KOPT-K1 (cell line): Measurements from ENCODE around the gene HRCT1.

Source experiments
- H3K27ac ChIP-seq: fragments of 200-600 bp; sonication (generic); 2 replicates; pipeline ENCODE4 v1.5.1; 2016; ENCODE audit warnings: antibody characterized with exemption, mild to moderate bottlenecking, low read depth, low read length; ENCODE audit not compliant: poor library complexity, severe bottlenecking
- H3K36me3 ChIP-seq: fragments of 200-600 bp; sonication (generic); 2 replicates; pipeline ENCODE4 v1.5.1; 2017; ENCODE audit warnings: antibody characterized with exemption, mild to moderate bottlenecking, low read length, moderate library complexity; ENCODE audit not compliant: insufficient read depth
- H3K9me3 ChIP-seq: fragments of 200-600 bp; sonication (generic); 2 replicates; pipeline ENCODE4 v1.5.1; 2017; ENCODE audit warnings: antibody characterized with exemption, low read length, mild to moderate bottlenecking; ENCODE audit not compliant: insufficient read depth, poor library complexity, severe bottlenecking

HRCT1 gene

GRCh38 chr9:35905912-35906679 is at the start of gene HRCT1:
Gene HRCT1, plus strand, starts transcription at chr9:35906202. Its CDS starts 86 bp downstream, at chr9:35906288.
- Histone ChIP-seq H3K27ac (no peak within 1 kb of the TSS), H3K9me3 (no peaks in the 10 kb centered on the region), H3K36me3 (no peaks in the 10 kb centered on the region)

- no peaks in the 10 kb centered on the region for H3K9me3 ChIP-seq
- H3K27ac ChIP-seq = no peak overlapping the region
- no peaks in the 10 kb centered on the region for H3K36me3 ChIP-seq
Measured at GRCh38 chr9:35856206-35856605, 49.8 kb upstream of the HRCT1 start.

- no peaks in the 10 kb centered on the region for H3K9me3 ChIP-seq
- H3K27ac ChIP-seq = no peak overlapping the region
Measured at GRCh38 chr9:35856882-35857281, 49.1 kb upstream of the HRCT1 start.

GRCh38 chr9:35858458-35858857 is 47.5 kb upstream of the HRCT1 start:
- no peaks in the 10 kb centered on the region for H3K36me3 ChIP-seq
- H3K27ac ChIP-seq = no peak overlapping the region
- no peaks in the 10 kb centered on the region for H3K9me3 ChIP-seq

More at GRCh38 chr9:35856882-35857281, 49.1 kb upstream of the HRCT1 start:
- H3K36me3 ChIP-seq = no peaks in the 10 kb centered on the region

GRCh38 chr9:35859310-35859989 is 46.6 kb upstream of the HRCT1 start:
- Histone ChIP-seq H3K9me3 (no peaks in the 10 kb centered on the region), H3K27ac (no peak overlapping the region), H3K36me3 (no peaks in the 10 kb centered on the region)

- H3K9me3 ChIP-seq = no peaks in the 10 kb centered on the region
- H3K36me3 ChIP-seq = no peaks in the 10 kb centered on the region
- no peak overlapping the region for H3K27ac ChIP-seq
Measured at GRCh38 chr9:35859990-35860339, 46.0 kb upstream of the HRCT1 start.

- H3K9me3 ChIP-seq = no peaks in the 10 kb centered on the region
- H3K36me3 ChIP-seq = no peaks in the 10 kb centered on the region
- H3K27ac ChIP-seq = no peak overlapping the region
Measured at GRCh38 chr9:35861161-35861897, 44.7 kb upstream of the HRCT1 start.

- Histone ChIP-seq H3K9me3 (no peaks in the 10 kb centered on the region), H3K27ac (no peak overlapping the region), H3K36me3 (no peaks in the 10 kb centered on the region)
Measured at GRCh38 chr9:35862328-35862727, 43.7 kb upstream of the HRCT1 start.

GRCh38 chr9:35863583-35863982 is 42.4 kb upstream of the HRCT1 start:
- Histone ChIP-seq H3K9me3 (no peaks in the 10 kb centered on the region), H3K36me3 (no peaks in the 10 kb centered on the region), H3K27ac (no peak overlapping the region)

GRCh38 chr9:35864695-35865255 is 41.2 kb upstream of the HRCT1 start:
- Histone ChIP-seq H3K9me3 (no peaks in the 10 kb centered on the region), H3K36me3 (no peaks in the 10 kb centered on the region), H3K27ac (no peak overlapping the region)

GRCh38 chr9:35867538-35867937 is 38.5 kb upstream of the HRCT1 start:
- Histone ChIP-seq H3K9me3 (no peaks in the 10 kb centered on the region), H3K36me3 (no peaks in the 10 kb centered on the region), H3K27ac (no peak overlapping the region)

- no peaks in the 10 kb centered on the region for H3K36me3 ChIP-seq
Measured at GRCh38 chr9:35868933-35869332, 37.1 kb upstream of the HRCT1 start.

GRCh38 chr9:35869621-35870216 is 36.3 kb upstream of the HRCT1 start:
- H3K27ac ChIP-seq = no peak overlapping the region
- H3K36me3 ChIP-seq = no peaks in the 10 kb centered on the region
- H3K9me3 ChIP-seq = no peaks in the 10 kb centered on the region

More at GRCh38 chr9:35868933-35869332, 37.1 kb upstream of the HRCT1 start:
- Histone ChIP-seq H3K27ac (no peak overlapping the region), H3K9me3 (no peaks in the 10 kb centered on the region)

- H3K27ac ChIP-seq = no peak within 1 kb of the TSS
- no peaks in the 10 kb centered on the region for H3K36me3 ChIP-seq
- peaks cover 2% of the 10 kb centered on the region for H3K9me3 ChIP-seq
Measured at GRCh38 chr9:35870351-35870923, 35.6 kb upstream of the HRCT1 start, which contains the start of gene OR13J1. Gene OR13J1, minus strand, starts transcription at chr9:35870401. Its CDS starts 0 bp downstream, at chr9:35870401.
